Measurements from ENCODE around the gene TCEAL9. TPM values are rescaled to one million over a fixed set of nuclear protein-coding genes. Genes with fewer than 3 reads are reported as not detected.

Gene TCEAL9
- total and polyA plus RNA-seq, 12 donors, result 14.8 to 56.9 (median 24.8) TPM

DNA sequence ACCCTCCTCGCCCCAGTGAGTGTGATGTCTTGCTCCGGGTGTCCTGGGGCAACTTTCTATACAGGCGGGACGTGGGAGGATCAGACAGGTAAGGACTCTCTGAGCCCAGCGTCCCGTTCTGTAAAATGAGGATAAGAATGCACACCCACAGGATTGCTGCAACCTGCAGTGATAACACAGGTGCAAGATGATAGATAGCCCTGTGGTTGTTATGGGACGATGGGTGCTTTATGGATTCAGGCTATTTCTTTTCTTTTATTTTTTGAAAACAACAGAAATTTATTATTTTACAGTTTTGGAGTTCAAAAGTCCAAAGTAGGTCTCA lies 48.7 kb downstream of the TCEAL9 start:
- H3K9me3 ChIP-seq, result no peaks in the 10 kb centered on the region
- peaks cover 0 to 13% (median 0%) of the 10 kb centered on the region in 7 donors for H3K27me3 ChIP-seq
- intact Hi-C loops (cut with DNase I), result loop anchor here in 1 of 10 donors (10.0 kb wide), 1 partner anchor 60 kb away; no protein-coding TSS in a partner anchor
- H3K4me1 ChIP-seq, result peaks cover 0 to 5% (median 0%) of the 10 kb centered on the region in 9 donors
- DNase-seq (no peak), ATAC-seq (peak in 1 of 8 donors; percentile 17)
- no peaks in the 10 kb centered on the region for H3K36me3 ChIP-seq
- 1 to 6% methylated on average over 7 of the region's 7 CpGs for WGBS, 2 donors
- TF ChIP-seq, protein P1, sequence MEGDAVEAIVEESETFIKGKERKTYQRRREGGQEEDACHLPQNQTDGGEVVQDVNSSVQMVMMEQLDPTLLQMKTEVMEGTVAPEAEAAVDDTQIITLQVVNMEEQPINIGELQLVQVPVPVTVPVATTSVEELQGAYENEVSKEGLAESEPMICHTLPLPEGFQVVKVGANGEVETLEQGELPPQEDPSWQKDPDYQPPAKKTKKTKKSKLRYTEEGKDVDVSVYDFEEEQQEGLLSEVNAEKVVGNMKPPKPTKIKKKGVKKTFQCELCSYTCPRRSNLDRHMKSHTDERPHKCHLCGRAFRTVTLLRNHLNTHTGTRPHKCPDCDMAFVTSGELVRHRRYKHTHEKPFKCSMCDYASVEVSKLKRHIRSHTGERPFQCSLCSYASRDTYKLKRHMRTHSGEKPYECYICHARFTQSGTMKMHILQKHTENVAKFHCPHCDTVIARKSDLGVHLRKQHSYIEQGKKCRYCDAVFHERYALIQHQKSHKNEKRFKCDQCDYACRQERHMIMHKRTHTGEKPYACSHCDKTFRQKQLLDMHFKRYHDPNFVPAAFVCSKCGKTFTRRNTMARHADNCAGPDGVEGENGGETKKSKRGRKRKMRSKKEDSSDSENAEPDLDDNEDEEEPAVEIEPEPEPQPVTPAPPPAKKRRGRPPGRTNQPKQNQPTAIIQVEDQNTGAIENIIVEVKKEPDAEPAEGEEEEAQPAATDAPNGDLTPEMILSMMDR (IDR thresholded peaks at IDR 0.05), result no peak
- peak overlapping the region in 9 of 10 donors; percentile 27 to 59 (median 54) for H3K4me3 ChIP-seq
- peak overlapping the region in 2 of 10 donors; percentile 43 to 56 for H3K27ac ChIP-seq

DNA sequence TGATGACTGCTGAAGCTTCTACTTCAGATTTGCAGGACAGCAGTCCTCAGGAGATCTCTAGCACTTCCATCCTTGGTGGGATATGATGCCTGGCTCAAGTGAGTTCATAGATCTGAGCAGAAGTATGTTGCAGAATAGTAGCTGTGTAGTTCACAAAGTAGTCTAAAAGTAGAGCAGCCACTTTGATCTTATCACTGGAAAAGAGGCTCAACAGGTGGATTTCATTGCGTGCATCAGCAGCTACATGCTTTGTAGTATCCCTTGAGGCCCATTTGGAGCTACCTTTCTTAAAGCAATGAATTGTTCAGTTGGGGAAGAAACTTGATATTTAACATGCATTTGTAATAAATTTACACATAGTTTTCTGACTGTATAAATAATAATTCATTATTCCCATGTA lies 50.0 kb downstream of the TCEAL9 start:
- no peaks in the 10 kb centered on the region for H3K36me3 ChIP-seq
- ATAC-seq, result no peak
- no peaks in the 10 kb centered on the region for H3K9me3 ChIP-seq
- peaks cover 0 to 12% (median 0%) of the 10 kb centered on the region in 7 donors for H3K27me3 ChIP-seq
- peaks cover 0 to 5% (median 0%) of the 10 kb centered on the region in 9 donors for H3K4me1 ChIP-seq
- no peak overlapping the region for H3K27ac ChIP-seq
- TF ChIP-seq, protein P1 (IDR thresholded peaks at IDR 0.05), result no peak
- H3K4me3 ChIP-seq, result no peak overlapping the region
- WGBS, 2 donors, result 83 to 88% methylated on average over 1 of the region's 1 CpG
- no peak for DNase-seq
- intact Hi-C loops (cut with DNase I), result loop anchor here in 1 of 10 donors (10.0 kb wide), 1 partner anchor 61 kb away; no protein-coding TSS in a partner anchor

DNA sequence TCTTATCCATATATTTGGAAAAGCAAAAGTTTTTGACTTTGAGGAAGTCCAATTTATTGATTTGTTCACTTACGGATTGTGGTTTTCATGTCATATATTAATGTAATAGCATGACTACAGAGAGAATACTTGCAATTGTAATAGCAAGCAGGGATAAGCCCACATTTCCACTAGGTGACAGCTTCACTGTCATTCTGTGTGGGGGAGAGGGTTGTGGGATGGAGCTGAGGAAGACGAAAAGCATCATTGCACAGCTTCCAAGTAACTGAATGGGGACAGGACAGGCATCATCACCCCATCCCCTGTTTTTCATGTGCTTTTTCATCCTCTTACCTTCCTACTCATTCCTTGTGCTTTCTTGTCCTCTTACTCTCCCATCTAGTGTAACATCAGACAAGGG lies 51.5 kb downstream of the TCEAL9 start:
- Histone ChIP-seq H3K9me3 (peaks cover 0 to 3% (median 0%) of the 10 kb centered on the region in 11 donors), H3K4me1 (peaks cover 0 to 5% (median 0%) of the 10 kb centered on the region in 9 donors), H3K27me3 (no peaks in the 10 kb centered on the region), H3K27ac (no peak overlapping the region), H3K4me3 (no peak overlapping the region), H3K36me3 (no peaks in the 10 kb centered on the region)
- WGBS, 2 donors, result 84 to 91% methylated on average over 2 of the region's 2 CpGs
- intact Hi-C loops (cut with DNase I), result loop anchor here in 1 of 10 donors (10.0 kb wide), 1 partner anchor 63 kb away; no protein-coding TSS in a partner anchor
- no peak for DNase-seq
- ATAC-seq, result no peak
- TF ChIP-seq, protein P1 (IDR thresholded peaks at IDR 0.05), result no peak

Other genes with a start within 250 kb of the TCEAL9 start
- 10 to 100 TPM; 32.1 to 61.6 (median 46.3) TPM for gene BEX4, start 141.4 kb upstream of the TCEAL9 start, total RNA-seq
- 10 to 100 TPM; 34.7 to 38.2 TPM for gene BEX4, start 141.4 kb upstream of the TCEAL9 start, polyA plus RNA-seq
- gene TCEAL8, start 101.4 kb upstream of the TCEAL9 start, total RNA-seq, result 10 to 100 TPM; 39.2 to 56.6 (median 51.9) TPM
- 10 to 100 TPM; 39.6 to 45.0 TPM for gene TCEAL8, start 101.4 kb upstream of the TCEAL9 start, polyA plus RNA-seq
- gene TCEAL5, start 79.8 kb upstream of the TCEAL9 start, total RNA-seq, result under 1 TPM in 5 of 10 donors, not detected in 5; 0.23 to 0.33 (median 0.28) TPM
- under 1 TPM; 0.23 to 0.37 TPM for gene TCEAL5, start 79.8 kb upstream of the TCEAL9 start, polyA plus RNA-seq
- gene BEX2, start 45.5 kb upstream of the TCEAL9 start, total RNA-seq, result 1 to 10 TPM in 6 of 10 donors, under 1 TPM in 3, not detected in 1; 0.65 to 5.4 (median 1.9) TPM
- 1 to 10 TPM in 1 of 2 donors, under 1 TPM in 1; 0.37 to 3.4 TPM for gene BEX2, start 45.5 kb upstream of the TCEAL9 start, polyA plus RNA-seq
- gene TCEAL7, start 26.3 kb upstream of the TCEAL9 start, total RNA-seq, result 1 to 10 TPM; 2.0 to 5.3 (median 3.6) TPM
- gene TCEAL7, start 26.3 kb upstream of the TCEAL9 start, polyA plus RNA-seq, result 1 to 10 TPM; 3.2 to 5.6 TPM
- 100 to 1,000 TPM; 108 to 158 (median 137) TPM for gene BEX3, start 20.0 kb downstream of the TCEAL9 start, total RNA-seq
- gene BEX3, start 20.0 kb downstream of the TCEAL9 start, polyA plus RNA-seq, result 10 to 100 TPM; 45.3 to 64.9 TPM
- gene RAB40A, start 163.0 kb downstream of the TCEAL9 start, total RNA-seq, result under 1 TPM in 6 of 10 donors, not detected in 4; 0.15 to 0.41 (median 0.26) TPM
- gene RAB40A, start 163.0 kb downstream of the TCEAL9 start, polyA plus RNA-seq, result under 1 TPM; 0.04 to 0.44 TPM
- gene TCEAL4, start 229.0 kb downstream of the TCEAL9 start, total RNA-seq, result 10 to 100 TPM; 57.7 to 73.2 (median 68.4) TPM
- 100 to 1,000 TPM; 106 to 164 TPM for gene TCEAL4, start 229.0 kb downstream of the TCEAL9 start, polyA plus RNA-seq